NCI-H1048 (cell line): ENCODE results near the gene PLD5.
"Not testable (repeated sequence)": the region's sequence is repeated elsewhere in the genome, so short reads cannot be mapped to it uniquely, and the experiment has no call there.

Experiments
- DNase-seq: peaks from one replicate; lab custom pipeline; 2025; lab: John Stamatoyannopoulos, UW

PLD5 gene

DNA sequence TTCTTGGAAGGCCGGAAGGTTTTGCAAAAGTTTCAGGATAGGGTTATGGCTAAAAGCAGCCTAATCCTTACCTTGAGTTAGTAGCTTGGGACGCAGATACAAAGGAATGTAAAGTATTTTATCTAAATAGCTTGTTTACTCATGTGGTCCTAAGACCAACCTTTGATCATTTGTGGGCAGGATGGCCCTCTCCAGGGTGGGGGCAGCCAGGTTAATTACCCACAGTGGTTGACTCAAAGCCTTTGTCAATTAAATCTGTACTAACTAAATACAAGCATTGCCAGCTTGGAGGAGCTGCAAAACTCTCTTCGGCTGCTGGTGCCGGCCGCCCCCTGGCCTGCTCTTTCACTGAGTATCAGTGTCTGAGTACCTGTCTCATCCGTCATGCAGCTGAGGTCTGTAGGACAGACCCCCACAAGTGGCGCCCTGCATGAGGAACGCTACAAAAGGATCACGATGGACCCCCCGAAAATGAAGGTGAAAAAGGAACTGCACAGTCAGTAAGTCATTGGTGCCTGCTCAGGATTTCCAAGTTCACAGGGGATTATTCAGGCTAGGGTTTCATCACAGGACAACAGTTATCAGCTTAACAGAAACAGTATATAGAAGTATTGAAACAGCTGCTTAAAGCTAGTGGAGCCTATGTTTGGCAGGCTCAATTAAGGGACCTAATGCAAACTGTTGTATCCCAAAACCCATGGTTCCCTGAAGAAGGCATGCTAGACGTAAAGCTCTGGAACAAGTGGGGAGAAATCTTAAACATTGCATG lies 313.1 kb downstream of the PLD5 start:
- DNase-seq: no peak

DNA sequence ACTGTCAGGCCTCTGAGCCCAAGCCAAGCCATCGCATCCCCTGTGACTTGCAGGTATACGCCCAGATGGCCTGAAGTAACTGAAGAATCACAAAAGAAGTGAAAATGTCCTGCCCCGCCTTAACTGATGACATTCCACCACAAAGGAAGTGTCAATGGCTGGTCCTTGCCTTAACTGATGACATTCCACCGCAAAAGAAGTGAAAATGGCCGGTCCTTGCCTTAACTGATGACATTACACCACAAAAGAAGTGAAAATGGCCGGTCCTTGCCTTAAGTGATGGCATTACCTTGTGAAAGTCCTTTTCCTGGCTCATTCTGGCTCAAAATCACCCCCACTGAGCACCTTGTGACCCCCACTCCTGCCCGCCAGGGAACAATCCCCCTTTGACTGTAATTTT lies 314.2 kb downstream of the PLD5 start:
- not testable (repeated sequence) for DNase-seq

DNA sequence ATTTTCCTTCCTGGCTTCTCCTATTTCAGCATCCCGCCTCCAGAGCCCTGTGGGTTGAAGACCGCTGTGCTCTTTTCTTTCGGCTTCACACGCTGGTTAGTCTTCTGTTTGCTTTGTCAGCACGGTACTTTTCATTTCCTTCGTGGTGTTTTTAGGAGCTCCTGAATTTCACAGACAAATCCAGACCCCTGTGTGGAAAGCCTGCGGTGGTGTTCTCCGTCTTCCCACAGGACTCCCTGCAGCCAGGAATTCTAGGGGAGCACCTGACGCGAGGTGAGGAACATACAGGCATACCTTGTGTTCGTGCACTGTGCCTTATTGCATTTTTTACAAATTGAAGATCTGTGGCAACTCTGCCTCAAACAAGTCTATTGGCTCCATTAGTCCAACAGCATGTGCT lies 315.4 kb downstream of the PLD5 start:
- DNase-seq: no peak

DNA sequence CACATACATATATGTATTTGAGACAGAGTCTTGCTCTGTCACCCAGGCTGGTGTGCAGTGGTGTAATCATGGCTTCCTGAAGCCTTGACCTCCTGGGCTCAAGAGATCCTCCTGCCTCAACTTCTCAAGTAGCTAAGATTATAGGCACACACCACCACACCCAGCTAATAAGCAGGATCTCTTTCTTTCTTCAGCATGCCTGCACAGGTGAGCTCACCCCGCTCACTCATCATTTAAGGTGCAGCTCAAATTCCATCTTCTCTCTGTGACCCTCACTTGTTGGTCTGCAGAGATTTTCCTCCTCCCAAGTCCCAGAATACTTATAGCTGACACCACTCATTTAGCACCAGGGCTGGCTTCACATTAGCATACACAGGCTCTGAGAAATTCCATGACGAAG lies 316.5 kb downstream of the PLD5 start:
- no peak for DNase-seq

DNA sequence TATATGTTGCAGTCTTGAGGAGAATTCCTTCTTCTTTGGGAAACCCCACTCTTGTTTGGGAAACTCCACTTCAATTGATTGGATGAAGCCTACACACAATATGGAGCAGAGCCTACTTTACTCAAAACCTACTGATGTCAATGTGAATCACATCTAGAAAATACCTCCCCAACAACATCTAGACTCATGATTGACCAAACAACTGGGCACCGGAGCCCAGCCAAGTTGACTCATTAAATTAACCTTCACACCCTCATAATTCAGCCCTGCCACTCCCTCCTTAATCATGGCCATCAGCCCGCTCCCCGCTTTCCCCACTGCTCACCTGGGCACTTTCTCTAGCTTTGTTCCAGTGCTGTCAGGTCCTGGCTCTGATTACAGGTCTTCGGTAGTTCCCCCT lies 317.5 kb downstream of the PLD5 start:
- no peak for DNase-seq

DNA sequence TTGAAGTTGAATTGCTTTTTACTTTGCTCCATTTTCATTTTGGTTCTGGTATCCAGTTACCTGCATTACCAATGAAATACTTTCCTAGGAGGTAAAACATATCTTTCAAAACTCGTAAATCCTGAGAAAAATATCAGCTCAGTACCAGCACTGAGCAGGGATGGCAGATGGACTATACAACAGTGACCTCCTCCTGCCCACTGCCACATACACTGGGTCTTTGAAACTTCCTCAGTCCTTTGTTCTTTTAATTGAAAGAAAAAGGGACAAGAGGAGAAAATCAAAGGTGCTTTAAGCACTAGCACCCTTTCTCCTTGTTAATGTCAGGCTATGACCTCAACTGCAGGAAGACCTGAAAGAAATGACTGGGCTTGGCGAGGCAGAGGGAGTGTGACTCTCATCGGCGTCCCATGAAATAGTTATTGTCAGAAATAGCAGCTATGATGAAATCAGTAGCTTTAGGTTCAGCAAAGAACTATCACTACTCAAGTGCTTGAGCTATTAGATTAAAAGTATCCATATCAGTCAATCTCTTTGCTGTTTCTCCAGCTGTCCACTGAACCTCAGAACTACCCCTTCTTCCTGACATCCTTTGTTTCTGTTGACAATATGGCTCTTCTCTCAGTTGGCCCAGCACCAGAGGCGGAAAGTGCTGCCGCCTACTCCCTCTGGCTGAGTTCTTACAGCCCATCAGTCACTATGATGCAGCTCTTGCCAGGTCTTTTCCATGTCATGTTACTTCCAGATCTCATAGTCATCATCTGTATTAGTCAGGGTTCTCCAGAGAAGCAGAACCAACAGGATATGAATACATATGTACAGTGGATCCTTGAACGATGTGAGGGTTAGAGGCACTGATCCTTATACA lies 318.6 kb downstream of the PLD5 start:
- no peak for DNase-seq

DNA sequence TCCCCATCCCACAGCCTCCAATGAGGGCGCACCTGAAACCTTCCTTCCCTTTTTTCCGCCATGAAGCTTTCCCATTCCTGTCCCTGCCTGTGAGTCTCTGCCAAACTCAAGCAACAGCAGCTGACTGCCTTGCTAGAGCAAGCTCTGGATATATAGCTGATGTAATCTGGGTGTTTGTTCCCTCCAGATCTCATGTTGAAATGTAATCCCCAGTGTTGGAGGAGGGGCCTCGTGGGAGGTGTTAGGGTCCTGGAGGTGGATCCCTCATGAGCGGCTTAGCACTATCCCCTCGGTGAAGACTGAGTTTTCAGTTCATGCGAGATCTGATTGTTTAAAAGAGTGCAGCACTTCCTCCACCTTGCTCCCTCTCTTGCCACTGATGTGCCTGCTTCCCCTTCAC lies 321.2 kb downstream of the PLD5 start:
- DNase-seq: no peak

DNA sequence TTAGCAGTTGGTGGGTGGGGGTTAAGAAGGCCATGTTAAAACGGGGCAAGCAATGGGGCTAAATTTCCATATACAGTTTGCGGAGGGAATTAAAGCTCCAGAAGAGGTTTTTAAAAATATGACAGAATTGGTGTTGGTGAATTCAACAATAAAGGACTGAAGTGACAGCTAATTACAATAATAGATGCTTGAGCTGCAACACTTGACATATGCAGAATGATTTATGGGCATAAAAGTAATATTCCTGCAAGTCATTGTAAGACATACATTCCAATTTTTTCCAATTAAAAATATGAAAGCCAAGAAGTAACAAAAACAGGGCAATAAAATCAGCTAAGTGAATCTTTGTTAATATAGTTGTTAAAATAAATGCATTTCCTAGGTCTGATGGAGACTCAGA lies 323.4 kb downstream of the PLD5 start:
- DNase-seq: no peak

DNA sequence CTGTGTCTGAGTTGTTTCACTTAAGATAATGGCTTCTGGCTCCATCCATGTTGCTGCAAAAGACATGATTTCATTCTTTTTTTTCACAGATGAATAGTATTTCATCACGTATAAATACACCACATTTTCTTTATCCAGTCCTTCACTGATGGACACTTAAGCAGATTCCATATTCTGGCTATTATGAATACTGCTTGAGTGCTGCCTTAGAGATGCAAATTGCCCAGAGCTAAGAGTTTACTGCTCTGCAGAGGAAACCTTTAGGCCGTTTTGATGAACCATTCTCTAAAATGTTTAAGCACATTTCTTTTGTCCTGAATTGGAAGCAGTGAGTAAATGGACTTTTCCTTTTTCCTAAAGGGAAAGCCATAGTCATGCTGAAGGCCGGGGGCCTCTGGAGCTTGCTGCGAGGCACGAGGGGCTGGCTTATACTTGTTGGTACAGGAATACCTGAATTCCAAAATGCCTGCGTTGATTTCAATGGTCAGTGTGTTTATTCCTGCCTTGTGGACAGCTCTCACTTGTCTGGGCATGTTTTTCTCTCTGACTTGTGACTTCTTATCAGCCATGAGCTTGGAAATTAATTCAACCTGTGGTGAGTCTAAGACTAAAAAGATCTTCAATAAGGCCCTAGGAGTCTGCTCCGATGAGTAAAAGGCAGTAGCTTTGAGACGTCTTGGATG lies 324.6 kb downstream of the PLD5 start:
- no peak for DNase-seq

DNA sequence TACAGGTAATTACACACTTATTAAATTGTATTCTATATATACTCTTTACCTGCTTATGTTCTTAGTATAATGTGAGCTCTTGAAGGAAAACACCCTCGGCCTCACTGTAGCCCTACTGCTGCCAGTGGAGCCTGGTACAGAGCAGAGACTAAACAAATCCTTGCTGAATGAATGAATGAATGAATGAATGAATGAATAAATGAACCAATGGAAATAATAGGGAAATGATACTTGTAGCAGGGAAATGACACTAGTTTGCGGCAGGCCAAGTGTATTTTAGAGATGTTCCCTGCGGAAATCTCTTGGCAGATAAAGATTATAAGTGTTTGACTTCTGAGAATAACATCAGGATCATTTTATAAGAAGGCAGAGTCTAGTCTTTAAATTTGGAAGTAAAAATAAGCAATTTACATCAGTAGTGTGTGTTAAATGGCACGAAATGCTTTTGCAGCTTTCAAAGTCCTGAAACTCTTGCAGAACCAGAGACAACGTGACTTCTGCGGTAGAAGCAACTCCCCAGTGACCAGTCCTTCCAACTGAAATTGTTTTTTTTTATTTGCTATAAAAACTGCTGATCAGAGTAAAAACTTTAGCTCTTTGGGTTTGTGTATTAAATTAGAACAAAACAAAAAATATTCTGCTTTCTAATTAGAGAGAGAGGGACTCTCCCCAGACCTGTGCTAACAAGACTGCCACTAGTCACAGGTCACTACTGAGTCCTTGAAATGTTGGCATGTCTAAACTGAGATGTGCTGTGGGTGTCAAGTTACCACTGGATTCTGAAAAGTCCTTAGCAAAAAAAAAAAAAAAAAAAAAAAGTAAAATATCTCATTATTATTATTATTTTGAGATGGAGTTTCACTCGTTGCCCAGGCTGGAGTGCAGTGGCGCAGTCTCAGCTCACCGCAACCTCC lies 326.3 kb downstream of the PLD5 start:
- DNase-seq: no peak

DNA sequence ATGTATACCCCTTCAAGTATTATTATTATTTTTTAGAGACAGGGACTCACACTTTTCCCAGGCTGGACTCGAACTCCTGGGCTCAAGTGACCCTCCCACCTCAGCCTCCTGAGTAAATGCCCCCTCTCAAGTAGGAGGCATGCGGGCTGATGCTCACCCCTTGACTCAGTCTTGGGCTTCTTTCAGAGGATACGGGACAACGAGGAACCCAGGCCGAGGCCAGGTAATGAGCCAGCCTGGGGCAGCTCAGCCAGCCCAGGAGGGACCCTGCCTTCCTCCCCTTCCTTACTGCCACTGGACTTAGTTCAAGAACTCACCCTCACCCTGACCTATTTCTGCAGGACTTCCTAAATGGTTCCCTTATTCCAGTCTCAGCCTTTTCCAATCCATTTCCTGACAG lies 327.6 kb downstream of the PLD5 start:
- no peak for DNase-seq

DNA sequence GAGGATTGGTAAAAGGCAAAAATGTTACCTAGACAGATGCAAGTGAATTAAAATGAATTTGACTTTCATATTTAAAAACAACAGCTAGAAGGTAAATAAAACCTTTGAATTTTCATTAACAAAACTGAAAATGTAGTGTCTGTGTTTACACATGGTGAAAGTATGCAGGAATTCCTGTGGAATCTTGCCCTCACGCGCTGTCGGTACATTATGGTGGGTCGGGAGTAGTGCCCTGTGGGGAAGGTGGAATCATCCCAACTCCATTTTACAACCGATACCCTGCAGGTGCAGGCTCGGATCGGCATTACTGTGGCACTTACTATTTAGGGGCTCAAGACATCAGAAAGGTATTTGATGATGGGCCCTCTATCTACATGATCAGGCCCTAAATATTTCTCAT lies 328.4 kb downstream of the PLD5 start:
- no peak for DNase-seq

DNA sequence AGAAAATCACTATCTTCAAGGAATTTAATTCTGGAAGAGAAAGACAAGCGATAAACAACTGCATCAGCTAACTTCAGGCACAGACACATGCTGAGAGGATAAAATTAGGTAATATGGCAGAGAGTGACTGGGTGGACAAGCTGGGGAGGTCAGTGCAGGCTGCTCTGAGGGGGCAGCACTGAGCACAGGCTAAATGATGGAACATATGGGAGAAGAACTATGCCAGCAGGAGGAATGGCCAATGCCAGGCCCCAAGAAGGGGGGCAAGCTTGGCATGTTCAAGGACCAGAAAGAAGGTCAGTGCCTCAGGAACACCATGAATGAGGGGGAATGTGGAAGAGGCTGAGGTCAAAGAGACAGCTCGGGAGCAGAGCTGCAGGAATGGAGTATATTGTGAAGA lies 334.9 kb downstream of the PLD5 start:
- DNase-seq: no peak

DNA sequence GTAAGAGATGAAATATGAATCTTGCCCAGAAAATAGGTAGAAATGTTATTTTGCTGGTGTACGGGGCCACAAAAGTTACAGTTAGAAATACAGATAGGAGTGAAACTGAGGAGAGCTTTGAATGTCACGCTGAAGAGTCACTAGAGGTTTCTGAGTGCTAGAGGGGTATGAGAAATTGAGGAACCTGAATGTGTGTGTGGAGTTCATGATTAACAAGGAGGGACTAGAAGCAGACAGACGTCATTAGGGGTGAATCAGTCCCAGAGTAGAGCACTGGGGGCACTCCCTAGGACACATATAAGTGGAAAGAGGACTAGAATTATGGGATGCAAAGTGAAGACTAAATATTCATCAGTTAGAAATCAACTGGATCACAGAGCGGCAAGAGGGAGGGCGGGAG lies 336.7 kb downstream of the PLD5 start:
- DNase-seq: no peak

DNA sequence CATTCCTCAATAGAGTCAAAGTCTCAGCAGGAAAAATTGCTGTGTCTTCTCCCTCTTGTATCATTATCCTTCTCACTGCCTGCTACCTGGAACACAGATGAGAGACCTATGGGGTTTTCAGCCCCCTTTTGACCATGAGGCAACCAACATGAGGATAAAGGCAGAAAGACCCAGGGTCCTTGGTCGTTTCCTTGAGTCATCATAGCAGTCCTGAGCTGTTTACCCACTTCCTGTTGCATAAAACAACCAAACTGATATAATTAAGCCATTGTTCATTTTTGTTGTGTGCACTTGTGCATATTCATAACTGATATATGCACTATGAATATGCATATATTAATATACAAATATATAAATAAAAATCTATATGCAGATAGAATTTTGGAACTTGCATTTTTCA lies 337.3 kb downstream of the PLD5 start:
- no peak for DNase-seq

DNA sequence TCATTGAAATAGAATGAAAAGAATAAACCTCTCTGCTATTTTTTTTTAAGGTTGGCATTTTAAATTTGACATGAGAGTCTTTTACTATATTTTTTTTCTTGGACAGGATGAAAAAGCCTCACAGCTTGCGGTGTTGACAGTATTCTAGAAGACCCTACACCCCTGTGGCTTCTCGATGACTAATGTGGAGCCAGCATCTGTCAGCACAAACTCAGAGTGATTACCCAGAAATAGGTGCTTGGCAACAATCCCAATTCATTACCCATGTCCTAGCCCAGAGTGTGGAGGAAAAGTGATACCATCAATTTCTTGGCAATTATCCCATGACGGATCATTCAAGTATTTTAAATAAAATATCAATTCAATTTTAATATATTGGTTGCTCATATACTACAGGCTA lies 338.8 kb downstream of the PLD5 start:
- DNase-seq: no peak

DNA sequence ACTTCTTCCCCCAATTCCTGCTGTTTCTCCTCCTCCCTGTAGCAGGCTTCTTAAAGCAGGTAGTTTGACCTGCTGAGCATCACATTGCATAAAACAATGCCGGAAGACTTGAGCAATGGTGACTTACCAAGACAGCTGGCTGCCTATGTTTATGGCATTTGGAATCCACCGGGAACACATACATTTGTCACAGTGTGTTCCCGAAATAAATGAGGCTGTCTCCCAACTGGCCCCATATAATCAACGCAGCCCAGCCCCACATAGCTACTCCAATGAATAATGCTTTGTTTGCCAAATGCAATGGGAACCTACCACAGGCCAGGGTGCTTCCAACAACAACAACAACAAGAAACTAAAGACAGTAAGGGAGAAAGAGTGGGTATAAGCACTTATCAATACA lies 339.5 kb downstream of the PLD5 start:
- no peak for DNase-seq

DNA sequence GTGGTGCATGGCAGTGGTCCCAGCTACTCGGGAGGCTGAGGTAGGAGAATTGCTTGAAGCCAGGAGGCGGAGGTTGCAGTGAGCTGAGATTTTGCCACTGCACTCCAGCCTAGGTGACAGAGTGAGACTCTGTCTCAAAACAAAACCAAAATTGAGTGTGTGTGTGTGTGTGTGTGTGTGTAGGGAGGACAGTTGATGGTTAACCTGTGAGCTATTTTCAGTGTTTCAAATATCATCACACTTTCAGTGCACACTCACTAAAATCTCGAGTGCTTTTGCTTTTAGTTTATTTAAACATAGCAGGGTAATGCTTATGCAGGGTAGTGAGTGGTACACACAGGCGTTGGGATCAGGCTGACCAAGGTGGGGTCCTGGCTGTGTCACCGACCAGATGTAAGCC lies 344.7 kb downstream of the PLD5 start:
- DNase-seq: not testable (repeated sequence)

DNA sequence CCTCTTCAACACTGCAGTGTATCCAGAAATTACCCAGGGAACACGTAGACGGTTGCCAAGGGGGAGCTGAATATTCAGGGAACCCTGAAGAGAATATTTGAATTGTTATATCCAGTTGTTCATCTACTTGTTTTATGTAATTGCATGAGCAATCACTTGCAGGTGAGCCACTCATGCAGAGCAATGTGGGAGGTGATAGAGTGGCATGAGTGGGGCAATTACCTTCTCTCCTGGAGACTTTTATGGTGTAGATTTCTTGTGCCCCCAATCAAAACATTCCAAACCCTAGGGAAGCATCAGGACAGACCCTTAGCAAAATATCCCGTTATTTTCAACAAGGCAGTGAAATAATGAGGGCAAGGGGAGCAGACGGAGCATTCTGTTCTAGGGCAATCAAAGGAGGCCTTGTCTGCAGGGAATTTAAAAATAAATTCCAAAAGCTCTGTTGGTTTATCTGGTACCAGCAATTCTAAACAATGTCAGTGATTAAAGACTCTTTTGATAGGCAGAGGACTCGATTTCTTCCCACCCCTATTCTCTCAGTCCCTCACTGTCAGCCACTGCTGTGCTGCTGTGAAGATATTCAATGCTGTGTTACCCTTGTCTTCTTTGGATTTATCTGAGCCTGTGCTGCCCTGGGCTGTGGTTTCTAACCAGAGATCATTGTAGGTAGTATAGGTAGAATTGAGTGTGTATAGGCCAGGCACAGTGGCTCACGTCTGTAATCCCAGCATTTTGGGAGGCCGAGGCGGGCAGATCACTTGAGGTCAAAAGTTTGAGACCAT lies 345.4 kb downstream of the PLD5 start:
- DNase-seq: no peak

DNA sequence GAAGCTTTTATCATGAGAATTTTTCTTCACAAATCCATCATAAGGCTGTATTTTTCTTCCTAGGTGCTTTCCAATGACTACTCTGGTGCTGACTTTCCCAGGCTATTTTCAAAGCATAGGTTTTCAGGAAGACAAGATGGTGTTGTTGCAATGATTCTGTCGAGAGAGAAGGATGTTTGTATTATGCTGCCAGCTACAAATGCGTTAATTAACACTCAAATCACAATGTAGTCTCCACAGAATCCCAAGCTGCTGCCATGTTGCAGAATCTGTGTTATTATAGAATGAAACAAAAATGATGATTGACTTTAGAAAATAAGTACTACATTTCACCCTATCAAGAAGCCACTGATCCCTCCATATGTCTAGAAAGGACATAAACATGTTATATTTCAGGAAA lies 346.1 kb downstream of the PLD5 start:
- no peak for DNase-seq

DNA sequence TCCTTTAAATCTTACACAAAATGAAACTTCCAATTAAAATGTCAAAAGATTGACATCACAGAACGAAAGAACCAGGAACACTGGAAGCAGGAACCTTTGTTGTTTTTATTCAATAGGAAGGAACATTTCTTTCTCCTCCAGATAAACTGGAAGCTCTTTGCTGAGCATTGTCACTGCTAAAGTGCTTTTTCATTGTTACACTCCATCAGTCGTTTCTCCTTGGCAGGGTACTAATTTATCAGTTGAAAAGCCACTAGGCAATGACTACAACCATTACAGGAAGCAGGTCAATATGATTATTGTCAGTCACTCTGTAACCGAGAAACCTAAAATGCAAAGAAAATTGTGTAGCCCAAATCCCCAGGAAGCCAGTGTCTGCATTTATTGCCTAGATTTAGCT lies 362.4 kb downstream of the PLD5 start:
- DNase-seq: no peak
